HG03066 (cell line): ENCODE results near the gene ULK4.
A peak's percentile ranks its signal among the peaks of the same experiment; 100 is the strongest.
"Not testable (repeated sequence)": the region's sequence is repeated elsewhere in the genome, so short reads cannot be mapped to it uniquely, and the experiment has no call there.

ENCODE experiments used
- ATAC-seq: cut with Tn5 transposase; IDR thresholded peaks from one replicate; pipeline ENCODE4 v1.9.1; 2021; ENCODE audit warnings: low read depth; ENCODE audit not compliant: unreplicated experiment

Gene ULK4

GRCh38 chr3:41961751-41962679 lies at the start of gene ULK4:
TSS of gene ULK4 (minus strand) at chr3:41962103. CDS start at chr3:41954759, 7,344 bp downstream.
- ATAC-seq, result peak; percentile 91

- ATAC-seq, result no peak
These were observed 48.6 kb upstream of the ULK4 start for GRCh38 chr3:42010530-42010929.

GRCh38 chr3:42009456-42009855 lies 47.6 kb upstream of the ULK4 start:
- ATAC-seq, result no peak

- ATAC-seq, result no peak
These were observed 45.9 kb upstream of the ULK4 start for GRCh38 chr3:42007785-42008184.

GRCh38 chr3:42005401-42005800 lies 43.5 kb upstream of the ULK4 start:
- ATAC-seq, result no peak

GRCh38 chr3:42002790-42003189 lies 40.9 kb upstream of the ULK4 start:
- ATAC-seq, result no peak

GRCh38 chr3:42001777-42002176 lies 39.9 kb upstream of the ULK4 start:
- no peak for ATAC-seq

- ATAC-seq, result no peak
These were observed 38.0 kb upstream of the ULK4 start for GRCh38 chr3:41999909-42000308.

- ATAC-seq, result no peak
These were observed 36.0 kb upstream of the ULK4 start for GRCh38 chr3:41997702-41998550.

- ATAC-seq, result no peak
These were observed 29.5 kb upstream of the ULK4 start for GRCh38 chr3:41991437-41991836.

- ATAC-seq, result no peak
These were observed 27.6 kb upstream of the ULK4 start for GRCh38 chr3:41989518-41989917.

- ATAC-seq, result no peak
These were observed 25.7 kb upstream of the ULK4 start for GRCh38 chr3:41987627-41988026.

GRCh38 chr3:41986561-41986960 lies 24.7 kb upstream of the ULK4 start:
- no peak for ATAC-seq

GRCh38 chr3:41985018-41985417 lies 23.1 kb upstream of the ULK4 start:
- ATAC-seq, result no peak

GRCh38 chr3:41983091-41983490 lies 21.2 kb upstream of the ULK4 start:
- ATAC-seq, result not testable (repeated sequence)

GRCh38 chr3:41977401-41977800 lies 15.5 kb upstream of the ULK4 start:
- not testable (repeated sequence) for ATAC-seq

GRCh38 chr3:41975416-41976103 lies 13.7 kb upstream of the ULK4 start:
- no peak for ATAC-seq

- no peak for ATAC-seq
These were observed 12.3 kb upstream of the ULK4 start for GRCh38 chr3:41974223-41974622.

- ATAC-seq, result no peak
These were observed 10.9 kb upstream of the ULK4 start for GRCh38 chr3:41972802-41973201.

- ATAC-seq, result no peak
These were observed 4.3 kb upstream of the ULK4 start for GRCh38 chr3:41966206-41966605.

GRCh38 chr3:41963823-41964222 lies 1.9 kb upstream of the ULK4 start:
- no peak for ATAC-seq
